Colon (tissue), 2 donors: ENCODE data around the gene PARP3.
A peak's percentile ranks its signal among the peaks of the same experiment; 100 is the strongest.
"Not testable (repeated sequence)": the region's sequence is repeated elsewhere in the genome, so short reads cannot be mapped to it uniquely, and the experiment has no call there.

Experiments
- FAIRE-seq: peaks from 2 replicates; lab custom pipeline; 2012; peaks lifted over from hg19 to GRCh38; lab: Jason Lieb, UNC
- donor health status: control.
- donor health status: control.

PARP3 gene

GRCh38 chr3:51941798-51942602, at the start of gene PARP3, which contains the start of gene RRP9:
PARP3 (plus strand) TSS chr3:51942363; CDS start chr3:51943356, 993 bp downstream.
RRP9 (minus strand) TSS chr3:51941904; CDS start chr3:51941867, 37 bp downstream.
- FAIRE-seq: peak; percentile 86

DNA sequence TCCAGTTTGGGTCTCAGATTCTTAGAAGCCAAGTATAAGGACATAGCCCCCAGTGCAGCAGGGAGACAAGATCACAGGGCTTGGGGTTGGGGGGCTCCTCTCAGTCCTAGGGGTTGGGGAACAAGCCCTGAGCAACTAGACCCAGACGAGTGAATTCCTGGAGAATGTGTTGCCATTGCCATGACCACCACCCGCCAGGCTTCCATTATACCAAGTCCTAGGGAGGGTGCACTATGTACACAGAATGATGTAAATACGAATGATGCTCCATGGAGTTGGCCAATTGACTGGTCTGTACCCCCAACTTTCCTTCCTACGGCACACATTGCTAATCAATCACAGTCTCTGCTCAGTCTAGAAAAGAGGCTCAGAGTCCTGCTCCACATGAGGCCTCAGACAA, 47.8 kb upstream of the PARP3 start:
- FAIRE-seq: no peak

GRCh38 chr3:51894939-51895338, 47.2 kb upstream of the PARP3 start:
- FAIRE-seq: no peak

- no peak for FAIRE-seq
These were observed 45.4 kb upstream of the PARP3 start for GRCh38 chr3:51896607-51897305.

DNA sequence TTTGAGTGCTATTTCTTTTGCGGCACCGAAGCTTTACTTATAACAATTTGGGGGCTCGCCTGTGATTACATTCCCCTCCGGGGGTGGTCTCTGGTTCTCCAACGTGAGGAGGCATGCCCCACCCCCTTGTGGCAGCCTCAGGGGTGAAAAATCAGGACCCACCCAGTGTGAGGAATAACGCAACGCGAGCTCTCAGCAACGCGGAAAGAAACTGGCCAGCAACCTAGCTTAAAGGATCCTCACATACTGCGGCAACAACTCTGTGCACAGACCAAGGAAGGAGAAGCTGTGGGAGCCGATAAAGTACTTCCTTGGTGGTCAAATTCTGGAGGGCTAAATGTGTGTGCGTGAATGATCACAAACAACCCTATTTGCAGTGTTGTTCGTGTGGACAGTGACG, 44.8 kb upstream of the PARP3 start:
- FAIRE-seq: no peak

- not testable (repeated sequence) for FAIRE-seq
These were observed 42.1 kb upstream of the PARP3 start for GRCh38 chr3:51900043-51900442.

- peak; percentile 49 for FAIRE-seq
These were observed 39.8 kb upstream of the PARP3 start for GRCh38 chr3:51902361-51902760.

- no peak for FAIRE-seq
These were observed 37.9 kb upstream of the PARP3 start for GRCh38 chr3:51904034-51904823.

DNA sequence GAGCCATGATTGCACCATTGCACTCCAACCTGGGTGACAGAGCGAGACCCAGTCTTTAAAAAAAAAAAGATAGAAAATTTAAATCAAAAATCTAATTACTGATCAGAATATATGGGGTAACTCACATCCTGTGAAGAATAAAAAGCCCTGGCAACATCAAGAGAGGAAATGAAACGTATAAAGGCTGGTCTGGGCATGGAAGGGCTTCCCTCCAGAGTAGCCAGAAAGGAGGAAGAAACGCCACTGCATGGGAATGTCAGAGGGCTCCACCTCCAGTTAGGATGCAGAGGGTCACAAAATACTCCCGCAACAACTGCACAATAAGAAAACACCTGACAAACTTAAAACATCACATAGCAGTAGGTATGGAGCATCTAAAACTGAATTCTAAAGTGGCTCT, 34.1 kb upstream of the PARP3 start:
- FAIRE-seq: no peak

- no peak for FAIRE-seq
These were observed 25.7 kb upstream of the PARP3 start for GRCh38 chr3:51916418-51916817.

GRCh38 chr3:51921081-51921578, 21.0 kb upstream of the PARP3 start:
- FAIRE-seq: no peak

GRCh38 chr3:51927061-51927977, 14.8 kb upstream of the PARP3 start:
- no peak for FAIRE-seq

DNA sequence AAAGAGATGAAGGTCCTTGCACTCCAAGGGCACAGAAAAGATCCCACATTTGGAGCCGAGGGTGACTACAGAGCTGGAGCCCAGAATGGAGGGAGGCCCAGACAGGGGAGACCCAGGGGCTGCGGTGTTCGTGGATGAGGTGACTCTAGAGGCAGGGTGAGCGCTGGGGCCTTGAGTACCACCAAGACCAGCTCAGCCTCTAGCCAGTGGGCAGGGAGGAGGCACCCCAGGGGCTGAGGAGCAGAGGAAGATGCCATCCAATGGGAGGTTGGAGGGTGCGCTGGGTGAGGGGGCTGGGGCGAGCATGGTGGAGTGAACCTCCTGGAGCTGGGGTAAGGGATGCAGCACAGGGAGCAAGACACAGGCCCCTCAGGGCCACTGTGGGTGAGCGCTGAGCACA, 13.7 kb upstream of the PARP3 start:
- no peak for FAIRE-seq

- not testable (repeated sequence) for FAIRE-seq
These were observed 13.2 kb upstream of the PARP3 start for GRCh38 chr3:51928981-51929380.

- FAIRE-seq: no peak
These were observed 12.7 kb upstream of the PARP3 start for GRCh38 chr3:51929420-51930003.

- FAIRE-seq: no peak
These were observed 11.7 kb upstream of the PARP3 start for GRCh38 chr3:51930439-51930838.

GRCh38 chr3:51931756-51932155, 10.4 kb upstream of the PARP3 start:
- no peak for FAIRE-seq

DNA sequence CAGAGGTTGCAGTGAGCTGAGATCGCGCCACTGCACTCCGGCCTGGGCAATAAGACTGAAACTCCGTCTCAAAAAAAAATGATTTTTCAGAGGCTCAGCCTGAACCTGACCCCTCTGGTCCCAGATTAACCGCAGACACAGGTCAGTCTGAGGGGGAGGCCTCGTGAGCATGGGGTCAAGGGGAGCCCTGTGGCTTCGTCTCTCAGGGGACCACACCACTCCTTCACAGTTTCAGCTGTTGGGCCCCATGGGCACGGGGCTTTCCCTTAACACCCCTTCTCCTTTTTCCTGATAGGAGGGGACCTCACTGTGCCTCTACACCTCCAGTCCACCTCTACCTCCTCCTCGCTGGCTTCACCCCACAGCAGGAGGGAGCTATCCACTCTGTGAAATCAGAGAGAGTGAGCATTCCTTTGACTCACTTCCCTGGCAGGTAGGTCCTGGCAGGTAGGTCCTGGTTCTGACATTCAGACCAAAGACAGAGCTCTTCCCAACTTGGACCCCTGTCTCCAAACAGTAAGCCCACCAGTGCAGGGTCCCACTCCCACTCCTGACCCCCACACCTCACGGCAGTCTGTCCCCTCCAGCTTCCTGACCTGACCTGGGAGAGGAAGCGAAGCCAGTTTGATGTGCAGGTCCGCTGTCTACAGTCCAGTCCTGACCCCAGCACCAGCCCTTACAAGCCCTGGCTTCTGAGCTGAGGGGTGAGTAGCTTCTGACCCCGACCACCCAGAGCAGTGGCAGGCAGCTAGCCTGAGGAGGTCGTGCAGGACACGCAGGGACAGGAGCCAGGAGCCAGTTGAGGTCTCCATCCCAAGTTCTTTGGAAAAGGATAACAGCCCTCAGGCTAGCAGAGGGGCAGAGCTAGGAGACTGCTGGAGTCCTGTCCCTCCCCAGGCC, 9.4 kb upstream of the PARP3 start:
- FAIRE-seq: no peak

DNA sequence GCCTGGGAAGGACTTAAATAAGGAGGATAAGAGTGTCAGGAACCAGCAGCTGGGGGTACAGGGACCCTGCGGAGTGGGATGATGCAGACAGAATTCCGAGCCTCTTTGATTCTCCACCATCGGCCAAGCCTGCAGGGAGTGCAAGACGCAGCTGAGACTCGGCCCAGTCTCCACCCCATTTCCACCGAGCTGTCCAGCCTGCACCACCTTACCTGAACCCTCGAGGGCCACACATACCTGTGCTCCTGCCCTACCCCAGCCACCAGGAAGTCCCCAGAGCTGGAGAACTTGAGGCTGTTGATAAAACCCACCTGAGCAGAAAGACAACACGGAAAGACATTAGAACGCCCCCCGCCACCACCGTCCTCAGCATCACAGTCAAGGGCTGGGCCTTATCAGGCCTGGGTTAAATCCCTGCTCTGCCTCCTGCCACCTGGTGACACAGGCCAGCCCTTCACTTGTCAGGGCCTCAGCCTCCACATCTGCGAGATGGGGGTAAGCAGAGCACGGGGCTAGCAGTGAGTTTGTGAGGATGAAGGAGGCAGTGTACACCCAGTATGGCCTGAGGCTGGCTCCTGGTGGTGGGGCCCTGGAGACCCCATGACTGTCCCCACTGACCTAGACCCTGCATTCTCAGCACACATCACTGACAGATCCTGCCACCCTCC, 8.6 kb upstream of the PARP3 start:
- FAIRE-seq: no peak
